HEK293 (cell line): ENCODE measurements around the gene TMEM106A.
A peak's percentile ranks its signal among the peaks of the same experiment; 100 is the strongest.
"Not testable (repeated sequence)": the region's sequence is repeated elsewhere in the genome, so short reads cannot be mapped to it uniquely, and the experiment has no call there.

Source experiments
- CTCF ChIA-PET: fragments of 350-600 bp; formaldehyde crosslinking; extraction: SDS; loops from one replicate; lab custom pipeline; 2021; ENCODE audit warnings: antibody characterized with exemption; lab: Yijun Ruan, JAX
- POLR2A ChIA-PET: fragments of 300-600 bp; formaldehyde crosslinking; extraction: SDS; loops from one replicate; lab custom pipeline; 2020; ENCODE audit warnings: antibody characterized with exemption, inconsistent platforms; lab: Yijun Ruan, JAX
- H3K27ac ChIP-seq: fragments of 200-500 bp; sonication (Bioruptor generic); 2 replicates; pipeline ENCODE4 v1.5.1; 2014; ENCODE audit warnings: low read depth, low read length, control low read depth, inconsistent platforms; ENCODE audit errors: extremely low read depth
- H3K36me3 ChIP-seq, 2 experiments: fragments of 200-500 bp in 1 of 2; sonication (Bioruptor generic) in 1 of 2; 1 replicate in 1 of 2; 2 replicates in 1 of 2; pipeline ENCODE4 v1.5.1; 2014 to 2017; ENCODE audit warnings: inconsistent platforms in 2 of 2, low read length in 2 of 2; ENCODE audit not compliant: control insufficient read depth in 2 of 2, insufficient read depth in 1 of 2
- H3K4me1 ChIP-seq: fragments of 200-500 bp; sonication (Bioruptor generic); 2 replicates; pipeline ENCODE4 v1.5.1; 2014; ENCODE audit warnings: mild to moderate bottlenecking, low read length, inconsistent platforms; ENCODE audit not compliant: control insufficient read depth, insufficient read depth
- H3K4me3 ChIP-seq: 2 replicates; pipeline ENCODE4 v1.5.1; 2011; ENCODE audit warnings: low read depth, mild to moderate bottlenecking, control low read depth, low read length, moderate library complexity
- H3K9me3 ChIP-seq: fragments of 200-500 bp; sonication (Bioruptor generic); 2 replicates; pipeline ENCODE4 v1.5.1; 2014; ENCODE audit warnings: low read depth, low read length, inconsistent platforms; ENCODE audit not compliant: control insufficient read depth, insufficient read depth
- GLIS1 ChIP-seq: fragments of 450-650 bp; formaldehyde crosslinking; IDR thresholded peaks from 2 replicates; pipeline ENCODE4 v1.5.1; 2016; ENCODE audit warnings: missing biosample characterization, missing genetic modification characterization
- MZF1 ChIP-seq: fragments of 450-650 bp; formaldehyde crosslinking; IDR thresholded peaks from 2 replicates; pipeline ENCODE4 v1.5.1; 2017; ENCODE audit warnings: missing biosample characterization, missing genetic modification characterization, borderline replicate concordance
- OSR2 ChIP-seq: fragments of 450-650 bp; formaldehyde crosslinking; IDR thresholded peaks from 2 replicates; pipeline ENCODE4 v1.5.1; 2016; ENCODE audit warnings: missing biosample characterization, missing genetic modification characterization
- ZNF114 ChIP-seq: fragments of 450-650 bp; formaldehyde crosslinking; IDR thresholded peaks from 2 replicates; pipeline ENCODE4 v1.5.0; 2017; ENCODE audit warnings: missing biosample characterization, missing genetic modification characterization
- ZNF16 ChIP-seq: fragments of 450-650 bp; formaldehyde crosslinking; IDR thresholded peaks from 2 replicates; pipeline ENCODE4 v1.5.1; 2016; ENCODE audit warnings: low read depth, missing biosample characterization, missing genetic modification characterization
- ZNF239 ChIP-seq: fragments of 450-650 bp; formaldehyde crosslinking; IDR thresholded peaks from 2 replicates; pipeline ENCODE4 v1.5.1; 2016; ENCODE audit warnings: missing biosample characterization, missing genetic modification characterization
- ZNF530 ChIP-seq: fragments of 450-650 bp; formaldehyde crosslinking; IDR thresholded peaks from 2 replicates; pipeline ENCODE4 v1.5.1; 2016; ENCODE audit warnings: low read depth, missing biosample characterization, missing genetic modification characterization
- ZNF596 ChIP-seq: fragments of 450-650 bp; IDR thresholded peaks from 2 replicates; pipeline ENCODE4 v1.5.0; 2018; ENCODE audit warnings: missing biosample characterization, mild to moderate bottlenecking, missing genetic modification characterization, moderate library complexity

The TMEM106A gene

DNA sequence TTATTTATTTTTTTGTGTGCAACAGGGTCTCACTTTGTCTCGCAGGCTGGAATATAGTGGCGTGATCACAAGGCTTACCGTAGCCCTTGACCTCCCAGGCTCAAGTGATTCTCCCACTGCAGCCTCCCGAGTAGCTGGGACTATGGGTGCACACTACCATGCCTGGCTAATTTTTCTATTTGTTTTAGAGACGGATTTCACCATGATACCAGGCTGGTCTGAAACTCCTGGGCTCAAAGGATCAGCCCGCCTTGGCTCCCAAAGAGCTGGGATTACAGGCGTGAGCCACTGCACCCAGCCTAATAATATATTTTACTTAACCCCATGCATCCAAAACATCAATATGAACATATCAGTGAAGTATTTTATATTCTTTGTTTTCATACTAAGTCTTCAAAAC is 14.7 kb downstream of the TMEM106A start:
- ChIA-PET POLR2A (interaction anchor here (0.9 kb wide), 1 partner anchor 89 kb away, joined by 4 read pairs; no protein-coding TSS in a partner anchor), CTCF (interaction anchor here (0.7 to 0.9 kb wide), 2 partner anchors 27 to 93 kb away, joined by 3 read pairs; no protein-coding TSS in a partner anchor)
- no peaks in the 10 kb centered on the region for H3K9me3 ChIP-seq
- no peaks in the 10 kb centered on the region for H3K4me1 ChIP-seq
- TF ChIP-seq ZNF16 (tag by site-specific recombination) (no peak), ZNF114 (tag by site-specific recombination) (no peak), OSR2 (tag by site-specific recombination) (no peak), MZF1 (tag by site-specific recombination) (no peak), ZNF239 (tag by site-specific recombination) (no peak), ZNF530 (tag by site-specific recombination) (no peak), GLIS1 (tag by site-specific recombination) (no peak)
- H3K36me3 ChIP-seq: peaks cover 0 to 3% of the 10 kb centered on the region in 2 experiments; a peak in 2 of 3 replicates
- no peak overlapping the region for H3K27ac ChIP-seq
- no peak overlapping the region for H3K4me3 ChIP-seq

DNA sequence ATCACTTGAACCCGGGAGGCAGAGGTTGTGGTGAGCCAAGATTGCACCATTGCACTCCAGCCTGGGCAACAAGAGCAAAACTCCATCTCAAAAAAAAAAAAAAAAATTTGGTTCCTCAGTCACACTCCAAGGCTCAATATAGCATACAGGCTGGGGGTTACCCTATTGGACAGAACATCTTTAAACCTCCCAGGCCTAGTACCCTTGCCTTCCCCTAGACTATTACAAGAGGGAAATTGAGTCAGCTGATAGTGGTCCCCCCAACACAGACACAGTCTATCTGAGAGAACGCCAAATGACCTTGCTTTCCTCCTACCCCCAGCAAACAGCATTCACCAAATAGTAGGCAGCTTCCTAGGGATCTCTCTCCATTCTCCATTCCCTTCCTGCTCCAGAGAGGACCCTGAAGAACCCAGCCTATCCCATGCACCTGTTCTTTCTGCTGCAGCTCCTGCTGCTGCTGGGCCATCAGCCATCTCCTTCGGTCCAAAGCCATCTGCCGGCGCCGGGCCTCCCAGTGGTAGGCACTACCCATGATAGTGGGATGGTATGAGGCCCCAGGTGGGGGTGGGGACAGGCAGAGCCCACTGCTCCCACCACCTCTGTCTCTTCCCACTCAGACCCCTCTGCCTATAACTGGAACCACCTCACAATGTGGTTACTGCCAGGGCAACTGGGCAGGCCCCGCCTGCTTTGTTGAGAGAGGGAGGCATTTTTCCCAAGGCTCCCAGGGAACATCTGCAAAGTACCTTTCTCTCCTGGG is 16.5 kb downstream of the TMEM106A start, which contains the start of gene CCDC200:
Gene CCDC200, minus strand, starts transcription at position 604 of the 763 bp plus-strand sequence. Its CDS starts 69 bp downstream, at position 535.
- H3K4me3 ChIP-seq, POLR2A ChIA-PET, H3K36me3 ChIP-seq, H3K9me3 ChIP-seq, H3K4me1 ChIP-seq, CTCF ChIA-PET, H3K27ac ChIP-seq: not testable (repeated sequence)

DNA sequence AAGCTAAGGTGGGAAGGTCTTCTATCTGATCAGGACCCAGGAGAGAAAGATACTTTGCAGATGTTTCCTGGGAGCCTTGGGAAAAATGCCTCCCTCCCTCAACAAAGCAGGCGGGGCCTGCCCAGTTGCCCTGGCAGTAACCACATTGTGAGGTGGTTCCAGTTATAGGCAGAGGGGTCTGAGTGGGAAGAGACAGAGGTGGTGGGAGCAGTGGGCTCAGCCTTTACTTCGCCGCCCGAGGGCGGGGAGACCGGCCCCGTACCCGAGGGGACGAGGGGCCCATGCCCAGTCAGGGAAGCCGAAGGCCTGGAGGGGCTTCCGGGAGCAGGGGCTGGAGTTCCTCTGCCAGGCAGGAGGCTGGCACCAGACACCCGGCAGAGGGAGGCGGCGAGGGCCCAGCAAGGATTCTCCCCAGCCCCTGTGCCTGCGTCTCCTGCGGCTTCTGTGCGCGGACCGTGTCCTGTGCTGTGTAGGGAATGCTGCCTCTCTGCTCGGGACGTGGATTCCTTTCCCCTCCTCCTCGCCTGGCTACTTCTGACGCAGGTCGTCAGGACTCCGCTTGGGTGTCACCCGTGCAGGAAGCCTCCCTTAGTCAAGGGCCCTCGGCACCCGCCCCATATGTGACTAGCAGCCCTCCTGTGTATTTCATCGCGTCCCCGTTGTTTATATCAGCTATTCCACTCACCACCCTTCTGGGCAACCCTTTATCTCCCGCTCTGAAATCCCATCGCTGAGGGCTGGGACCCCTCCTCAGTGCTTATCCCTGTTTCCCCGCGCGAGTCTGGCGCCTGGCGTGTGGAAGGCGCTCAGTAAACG is 19.7 kb downstream of the TMEM106A start:
- H3K4me1 ChIP-seq, H3K4me3 ChIP-seq, H3K36me3 ChIP-seq, H3K9me3 ChIP-seq, POLR2A ChIA-PET, CTCF ChIA-PET: not testable (repeated sequence)
- peak overlapping the region; percentile 12; the same call in 1 of the 2 replicates for H3K27ac ChIP-seq

DNA sequence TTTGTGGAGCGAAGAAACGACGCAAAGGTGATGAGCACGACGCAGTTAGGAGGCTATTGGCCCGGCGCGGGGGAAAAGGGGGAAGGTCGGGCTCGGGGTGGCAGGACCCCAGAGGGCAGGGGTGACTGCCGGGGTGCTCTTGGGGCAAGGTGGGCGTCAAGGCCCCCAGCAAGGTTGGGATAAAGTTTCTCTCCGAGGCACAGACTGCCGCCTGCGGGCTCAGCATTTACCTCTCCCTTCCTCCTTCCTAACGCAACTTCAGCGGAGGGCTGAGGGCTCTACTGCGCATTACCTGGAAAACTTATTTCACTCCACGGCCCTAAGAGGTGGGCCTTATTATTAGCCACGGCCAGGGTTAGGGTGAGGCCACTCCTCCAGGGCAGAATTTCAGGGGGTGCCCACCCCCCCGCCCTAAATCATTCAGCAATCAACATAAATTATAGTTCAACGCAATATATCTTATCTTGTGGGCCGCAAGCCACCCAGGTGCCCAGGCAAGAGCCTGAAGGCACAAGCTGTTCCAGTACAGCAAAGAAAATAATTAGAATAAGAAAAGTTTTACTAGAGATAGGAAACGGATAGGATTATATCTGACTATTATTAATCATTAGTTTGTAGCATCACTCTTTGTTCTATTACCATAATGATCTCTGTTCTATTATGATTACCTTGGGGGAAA is 20.5 kb downstream of the TMEM106A start:
- CTCF ChIA-PET, H3K4me3 ChIP-seq: not testable (repeated sequence)

DNA sequence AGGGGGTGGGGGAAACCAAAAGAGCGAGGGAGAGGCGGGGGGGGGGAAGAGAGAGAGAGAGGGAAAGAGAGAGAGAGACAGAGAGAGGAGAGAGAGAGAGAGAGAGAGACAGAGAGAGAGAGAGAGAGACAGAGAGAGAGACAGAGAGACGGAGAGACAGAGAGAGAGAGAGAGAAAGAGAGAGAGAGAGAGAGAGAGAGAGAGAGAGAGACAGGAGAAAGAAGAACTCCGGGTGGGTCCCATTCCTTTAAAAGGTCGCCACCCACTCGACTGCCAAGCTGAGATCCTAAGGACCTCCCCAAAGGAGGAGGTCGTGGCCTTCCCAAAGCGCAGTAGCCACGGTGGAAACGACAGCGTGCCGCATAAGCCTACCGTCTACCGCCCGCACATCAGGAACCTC is 21.6 kb downstream of the TMEM106A start:
- POLR2A ChIA-PET, H3K4me3 ChIP-seq, H3K4me1 ChIP-seq, H3K36me3 ChIP-seq, H3K27ac ChIP-seq, H3K9me3 ChIP-seq, CTCF ChIA-PET: not testable (repeated sequence)
- peak; percentile 92 for TF ChIP-seq ZNF596 (tag by site-specific recombination)

More for the DNA sequence above, 20.5 kb downstream of the TMEM106A start:
- H3K27ac ChIP-seq, POLR2A ChIA-PET, H3K9me3 ChIP-seq, H3K36me3 ChIP-seq, H3K4me1 ChIP-seq: not testable (repeated sequence)

DNA sequence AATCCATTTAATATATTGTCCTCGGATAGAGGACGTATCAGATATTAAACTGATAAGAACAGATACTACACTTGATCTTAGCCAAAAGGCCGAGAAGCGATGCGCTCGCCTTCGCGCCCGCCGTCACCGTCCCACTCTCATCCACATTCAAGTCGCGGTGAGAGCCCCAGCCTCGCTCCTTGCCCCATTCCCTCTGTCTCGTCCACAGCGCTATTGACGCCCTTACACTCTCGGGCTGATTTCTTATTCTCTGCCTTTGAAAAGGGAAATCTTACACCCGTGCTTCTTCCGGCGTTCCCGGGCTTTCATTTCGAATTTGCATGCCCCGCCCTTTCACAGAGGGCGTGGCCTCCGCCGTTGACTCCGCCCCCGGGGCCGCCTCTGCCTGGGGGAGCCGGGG is 22.2 kb downstream of the TMEM106A start, which contains the start of gene RNU2-1:
Gene RNU2-1, minus strand, starts transcription at position 101 of the 400 bp plus-strand sequence.
- H3K36me3 ChIP-seq, H3K27ac ChIP-seq, CTCF ChIA-PET, POLR2A ChIA-PET, H3K9me3 ChIP-seq, H3K4me1 ChIP-seq, H3K4me3 ChIP-seq: not testable (repeated sequence)

DNA sequence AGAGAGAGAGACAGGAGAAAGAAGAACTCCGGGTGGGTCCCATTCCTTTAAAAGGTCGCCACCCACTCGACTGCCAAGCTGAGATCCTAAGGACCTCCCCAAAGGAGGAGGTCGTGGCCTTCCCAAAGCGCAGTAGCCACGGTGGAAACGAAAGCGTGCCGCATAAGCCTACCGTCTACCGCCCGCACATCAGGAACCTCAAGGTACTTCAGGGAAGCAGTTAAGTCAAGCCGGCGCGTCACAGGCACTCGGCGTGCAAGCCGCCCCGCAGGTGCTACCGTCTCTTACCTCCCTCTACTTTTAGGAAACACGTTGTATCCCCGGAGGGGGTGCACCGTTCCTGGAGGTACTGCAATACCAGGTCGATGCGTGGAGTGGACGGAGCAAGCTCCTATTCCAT is 27.9 kb downstream of the TMEM106A start:
- POLR2A ChIA-PET, H3K4me1 ChIP-seq, H3K4me3 ChIP-seq, CTCF ChIA-PET, H3K36me3 ChIP-seq, H3K9me3 ChIP-seq, H3K27ac ChIP-seq: not testable (repeated sequence)

DNA sequence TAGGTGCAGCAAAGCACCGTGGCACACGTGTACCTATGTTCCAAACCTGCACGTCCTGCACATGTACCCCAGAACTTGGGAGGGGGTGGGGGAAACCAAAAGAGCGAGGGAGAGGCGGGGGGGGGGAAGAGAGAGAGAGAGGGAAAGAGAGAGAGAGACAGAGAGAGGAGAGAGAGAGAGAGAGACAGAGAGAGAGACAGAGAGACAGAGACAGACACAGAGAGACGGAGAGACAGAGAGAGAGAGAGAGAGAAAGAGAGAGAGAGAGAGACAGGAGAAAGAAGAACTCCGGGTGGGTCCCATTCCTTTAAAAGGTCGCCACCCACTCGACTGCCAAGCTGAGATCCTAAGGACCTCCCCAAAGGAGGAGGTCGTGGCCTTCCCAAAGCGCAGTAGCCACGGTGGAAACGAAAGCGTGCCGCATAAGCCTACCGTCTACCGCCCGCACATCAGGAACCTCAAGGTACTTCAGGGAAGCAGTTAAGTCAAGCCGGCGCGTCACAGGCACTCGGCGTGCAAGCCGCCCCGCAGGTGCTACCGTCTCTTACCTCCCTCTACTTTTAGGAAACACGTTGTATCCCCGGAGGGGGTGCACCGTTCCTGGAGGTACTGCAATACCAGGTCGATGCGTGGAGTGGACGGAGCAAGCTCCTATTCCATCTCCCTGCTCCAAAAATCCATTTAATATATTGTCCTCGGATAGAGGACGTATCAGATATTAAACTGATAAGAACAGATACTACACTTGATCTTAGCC is 29.1 kb downstream of the TMEM106A start:
- H3K27ac ChIP-seq, H3K9me3 ChIP-seq, H3K4me3 ChIP-seq, CTCF ChIA-PET, H3K4me1 ChIP-seq, H3K36me3 ChIP-seq, POLR2A ChIA-PET: not testable (repeated sequence)
